ENCODE data around the gene SH2D2A.

SH2D2A gene

DNA sequence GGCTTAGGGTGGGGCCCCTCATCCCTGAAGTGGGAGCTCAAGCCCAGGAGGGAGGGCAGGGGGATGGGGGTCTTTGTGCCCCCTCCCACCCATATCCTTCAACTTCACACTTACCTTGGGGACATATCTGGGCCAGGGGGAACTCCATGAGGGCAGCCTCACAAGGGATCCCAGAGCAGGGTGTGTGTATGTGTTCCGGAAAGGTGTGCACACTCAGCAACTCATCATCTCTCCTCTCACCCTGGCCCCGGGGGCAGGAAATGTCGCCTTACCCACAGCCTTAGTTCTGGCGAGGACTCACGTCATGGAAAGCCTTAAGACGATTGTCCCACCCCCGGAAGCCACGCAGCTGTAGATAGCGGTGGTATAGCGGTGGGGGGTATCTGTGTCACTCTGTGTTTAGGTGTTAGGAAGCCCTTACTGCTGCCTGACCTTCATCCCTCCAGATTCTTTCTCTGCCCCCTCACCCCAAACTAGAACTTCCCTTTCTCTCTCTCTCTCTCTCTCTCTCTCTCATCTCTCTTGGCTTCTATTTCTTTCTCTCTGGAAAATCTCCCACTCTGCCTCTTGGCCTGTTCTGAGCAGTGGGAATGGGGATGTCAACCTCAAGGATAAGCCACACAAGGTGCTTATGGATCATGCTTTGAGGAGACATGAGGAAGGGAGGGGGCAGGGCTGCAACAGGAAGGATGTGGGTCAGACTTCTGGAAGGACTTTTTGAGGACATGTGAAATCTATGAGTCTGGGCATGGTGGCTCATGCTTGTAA, at the start of gene SH2D2A:
TSS of gene SH2D2A (minus strand) at position 288 of the 768 bp plus-strand sequence. CDS start at position 148, 140 bp downstream.
- no peak for DNase-seq

DNA sequence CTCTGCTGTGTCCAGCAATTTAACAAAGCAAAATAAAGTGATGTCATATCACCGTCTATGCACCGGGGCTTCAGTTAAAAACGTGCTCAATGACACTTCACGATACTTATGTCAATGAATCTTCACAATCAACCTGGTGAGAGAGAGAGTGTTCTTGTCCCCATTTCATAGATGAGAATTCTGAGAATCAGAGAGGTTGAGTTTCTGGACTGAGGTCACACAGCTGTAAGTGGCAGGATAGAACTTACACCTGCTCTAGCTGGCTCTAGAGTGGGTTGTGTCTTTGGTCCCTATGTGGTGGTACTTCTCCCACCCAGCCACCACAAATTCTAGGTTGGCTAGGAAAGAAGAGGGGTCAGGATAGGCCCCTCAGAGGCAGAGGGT, 49.2 kb upstream of the SH2D2A start:
- no peak for DNase-seq

DNA sequence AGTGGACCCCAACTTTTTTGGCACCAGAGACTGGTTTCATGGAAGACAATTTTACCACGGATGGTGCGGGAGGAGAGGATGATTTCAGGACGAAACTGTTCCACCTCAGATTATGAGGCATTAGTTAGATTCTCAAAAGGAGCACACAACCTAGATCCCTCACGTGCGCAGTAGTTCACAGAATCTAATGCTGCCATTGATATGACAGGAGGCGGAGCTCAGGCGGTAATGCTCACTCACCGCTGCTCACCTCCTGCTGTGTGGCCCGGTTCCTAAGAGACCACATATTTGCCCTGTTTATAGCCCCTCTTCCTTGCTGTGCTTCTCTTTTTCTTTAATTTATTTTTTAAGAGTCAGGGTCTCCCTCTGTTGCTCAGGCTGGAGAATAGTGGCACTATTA, 48.6 kb upstream of the SH2D2A start:
- DNase-seq, result no peak

DNA sequence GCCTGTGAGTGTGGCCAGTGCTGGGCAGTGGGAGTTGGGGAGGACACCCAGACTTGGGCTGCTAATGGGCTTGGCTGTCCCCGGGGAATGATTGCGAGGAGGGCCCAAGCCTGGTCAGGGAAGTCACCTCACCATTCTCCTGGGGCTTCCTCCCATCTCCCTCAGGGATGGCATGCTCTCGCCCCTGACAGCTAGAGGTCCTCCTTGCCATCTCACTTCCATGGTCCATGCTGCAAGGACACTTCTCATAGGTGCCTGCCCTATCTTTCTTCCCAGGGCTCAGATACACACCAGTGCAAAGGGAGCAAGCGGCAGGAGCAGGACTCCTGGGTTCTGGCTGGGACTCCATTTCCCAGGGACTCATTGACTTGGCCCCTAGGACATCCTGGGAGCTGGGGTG, 48.1 kb upstream of the SH2D2A start:
- DNase-seq, result peak; percentile 69

DNA sequence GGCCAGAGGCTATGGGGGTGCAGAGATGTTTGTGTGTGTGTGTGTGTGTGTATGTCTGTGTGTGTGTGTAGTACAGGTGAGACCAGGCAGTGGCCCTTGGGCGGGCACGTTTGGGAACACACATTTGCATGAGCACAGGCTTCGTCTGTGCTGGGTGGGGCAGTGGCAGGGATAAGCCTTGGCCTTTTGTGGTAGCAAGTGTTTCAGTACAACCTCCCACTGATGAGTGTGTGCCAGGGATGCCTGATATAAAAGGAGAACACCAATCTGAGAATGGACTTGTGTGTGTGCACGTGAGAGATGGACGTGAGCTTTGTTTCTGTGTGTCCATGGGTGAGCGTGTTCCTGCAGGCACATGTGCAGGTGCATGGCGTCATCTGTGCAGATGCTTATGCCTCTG, 47.0 kb upstream of the SH2D2A start:
- no peak for DNase-seq

DNA sequence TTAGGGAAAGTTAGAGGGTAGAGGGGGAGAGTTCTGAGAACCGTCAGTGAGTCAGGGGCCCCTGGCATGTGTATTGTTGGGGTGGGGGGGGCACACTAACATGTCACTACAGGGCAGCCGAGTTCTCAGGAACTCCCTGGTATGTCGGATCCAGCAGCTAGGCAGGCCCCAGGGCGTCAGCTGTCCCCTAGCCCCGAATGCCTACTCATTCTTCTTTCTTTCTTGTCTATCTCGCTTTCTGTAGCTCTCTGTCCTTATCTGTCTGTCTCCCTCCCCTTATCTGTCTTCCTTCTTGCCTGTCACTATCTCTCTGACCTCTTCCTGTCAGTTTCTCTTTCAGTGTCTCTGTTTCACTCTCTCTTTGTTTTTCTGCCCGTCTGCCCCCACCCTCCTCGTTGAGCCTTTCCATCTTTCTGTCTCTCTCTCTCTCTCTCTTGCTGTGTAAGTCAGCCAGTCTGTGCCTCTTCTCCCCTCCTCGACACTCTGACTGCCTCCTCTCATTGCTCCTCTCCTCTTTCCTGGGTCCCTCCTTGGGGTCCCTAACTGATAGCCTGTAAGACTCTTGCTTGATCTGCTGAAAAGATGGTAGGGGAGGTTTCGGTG, 46.5 kb upstream of the SH2D2A start:
- DNase-seq, result no peak

DNA sequence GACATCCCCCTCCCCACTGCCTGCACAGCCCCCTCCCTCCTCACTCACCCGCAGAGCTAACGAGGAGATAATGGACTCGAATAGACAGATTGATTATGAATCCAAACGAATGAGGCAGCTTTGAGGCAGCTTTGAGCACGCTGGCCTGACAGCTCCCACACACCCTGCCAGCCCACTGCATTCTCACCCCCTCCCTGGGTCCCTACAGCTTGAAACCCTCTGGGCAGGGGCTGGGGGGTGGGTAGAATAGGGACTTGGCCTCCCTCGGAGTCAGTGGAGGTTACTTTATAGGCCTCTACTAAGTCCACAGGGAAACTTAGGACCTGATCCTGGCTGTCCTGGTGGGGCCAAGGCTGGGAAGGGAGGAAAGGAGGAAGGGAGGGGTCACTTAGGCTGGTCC, 45.9 kb upstream of the SH2D2A start:
- no peak for DNase-seq

DNA sequence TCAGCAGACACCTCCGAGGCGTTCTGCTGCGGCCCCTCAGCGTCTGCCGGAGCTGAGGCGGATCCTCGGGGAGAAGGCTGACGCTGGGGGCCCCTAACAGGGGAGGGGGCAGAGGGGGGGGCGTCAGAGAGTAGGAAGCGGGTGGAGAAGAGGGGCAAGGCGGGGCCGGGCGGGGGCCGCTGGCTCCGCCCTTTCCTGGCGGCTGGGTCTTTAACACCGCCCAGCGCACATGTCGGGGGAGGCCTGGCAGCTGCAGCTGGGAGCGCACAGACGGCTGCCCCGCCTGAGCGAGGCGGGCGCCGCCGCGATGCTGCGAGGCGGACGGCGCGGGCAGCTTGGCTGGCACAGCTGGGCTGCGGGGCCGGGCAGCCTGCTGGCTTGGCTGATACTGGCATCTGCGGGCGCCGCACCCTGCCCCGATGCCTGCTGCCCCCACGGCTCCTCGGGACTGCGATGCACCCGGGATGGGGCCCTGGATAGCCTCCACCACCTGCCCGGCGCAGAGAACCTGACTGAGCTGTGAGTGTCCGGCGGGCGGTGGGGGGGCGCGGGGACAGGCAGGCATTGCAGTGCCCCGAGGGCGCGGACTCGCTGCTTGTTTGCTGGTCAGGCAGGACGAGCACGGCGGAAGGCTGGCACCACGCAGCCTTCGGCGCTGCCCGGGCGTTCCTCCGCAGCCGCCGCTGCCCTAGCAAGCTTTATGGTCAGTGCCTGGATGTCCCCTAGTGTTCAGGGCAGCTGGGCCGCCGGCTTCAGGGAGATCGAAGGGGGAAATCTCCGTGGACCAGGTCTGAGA, 44.2 kb upstream of the SH2D2A start, which contains the start of gene NTRK1:
TSS of gene NTRK1 (plus strand) at position 238 of the 796 bp plus-strand sequence. CDS start at position 308, 70 bp downstream.
- no peak for DNase-seq

DNA sequence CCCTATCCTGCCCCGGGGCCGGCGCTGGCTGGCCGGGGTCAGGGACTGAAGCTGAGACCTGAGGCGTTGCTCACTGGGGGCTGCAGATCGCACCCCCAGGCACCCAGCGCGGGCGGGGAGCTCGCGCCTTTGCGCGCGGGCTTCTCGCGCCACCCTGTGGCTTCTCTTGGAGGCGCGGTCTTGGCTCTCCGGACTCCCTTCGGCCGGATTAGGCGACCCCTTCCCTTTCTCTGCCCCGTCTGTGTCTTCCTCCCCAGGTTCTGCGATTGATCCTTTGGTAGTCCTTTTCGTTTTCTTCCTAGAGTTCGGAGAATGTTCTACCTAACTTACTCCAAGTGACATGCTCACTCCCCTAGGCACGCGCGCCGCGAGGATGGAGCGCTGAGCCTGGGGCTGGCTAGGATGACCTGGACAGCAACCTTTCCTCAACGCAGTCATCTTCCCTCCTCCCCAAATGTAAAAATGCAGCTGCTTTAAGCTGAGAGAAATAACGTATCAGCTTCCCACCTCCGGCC, 43.5 kb upstream of the SH2D2A start:
- peak; percentile 93 for DNase-seq

DNA sequence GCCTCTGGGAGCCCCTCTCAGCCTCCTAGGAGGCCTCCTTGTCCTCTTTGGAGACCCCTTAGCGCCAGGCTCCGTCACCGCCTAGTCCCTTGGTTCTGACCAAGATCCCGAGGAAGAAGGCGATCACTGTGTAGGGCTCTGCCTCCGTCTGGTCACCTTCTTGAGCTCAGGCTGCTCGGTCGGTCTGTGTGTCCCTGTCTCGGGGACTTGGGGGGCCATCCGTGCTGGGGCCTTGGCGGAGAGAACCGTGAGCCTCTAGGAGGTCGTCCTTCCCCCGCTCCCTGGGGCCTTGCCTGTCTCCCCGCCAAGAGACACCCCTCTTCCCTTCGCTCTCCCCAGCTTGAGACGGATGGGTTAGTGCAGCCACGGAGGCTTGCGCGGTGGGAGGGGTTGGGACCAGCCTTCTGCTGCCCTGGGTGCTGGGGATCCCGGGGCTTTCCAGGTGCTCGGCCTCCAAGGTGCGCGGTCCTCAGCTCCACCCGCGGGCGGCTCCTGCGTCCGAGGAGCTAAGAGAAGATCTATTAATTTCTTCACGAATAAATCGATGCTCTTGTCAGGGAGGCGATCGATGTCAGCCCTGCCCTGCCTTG, 43.0 kb upstream of the SH2D2A start:
- peak; percentile 73 for DNase-seq

DNA sequence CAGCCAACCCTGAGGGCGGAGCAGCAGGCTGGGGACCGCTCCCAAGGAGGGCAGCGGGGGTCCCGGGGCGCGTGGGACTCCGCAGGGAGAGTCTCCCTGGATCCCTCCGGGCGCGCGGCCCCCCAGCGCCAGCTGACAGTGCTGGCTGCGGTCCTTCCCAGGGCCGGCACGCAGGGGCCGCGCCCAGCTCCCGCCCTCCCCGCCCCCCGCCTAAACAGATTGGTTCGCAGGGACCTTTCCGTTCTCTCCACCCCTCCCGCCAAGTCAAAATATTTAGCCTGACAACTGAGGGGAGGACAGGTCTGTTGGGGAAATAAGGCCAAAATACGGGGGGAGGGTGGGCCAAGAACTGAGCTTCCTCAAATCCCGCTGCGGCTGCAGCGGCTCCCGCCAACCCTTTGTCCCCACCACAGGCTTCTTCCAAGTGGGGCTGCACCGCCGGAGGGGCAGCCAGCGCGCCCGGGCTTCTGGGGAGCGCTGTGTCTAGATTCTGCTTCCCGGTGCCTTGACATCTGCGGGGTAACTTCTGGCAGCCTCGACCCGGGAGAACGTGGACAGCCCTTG, 42.4 kb upstream of the SH2D2A start, which contains the start of gene INSRR:
TSS of gene INSRR (minus strand) at position 159 of the 564 bp plus-strand sequence. CDS start 496 bp downstream, outside the sequence.
- no peak for DNase-seq

DNA sequence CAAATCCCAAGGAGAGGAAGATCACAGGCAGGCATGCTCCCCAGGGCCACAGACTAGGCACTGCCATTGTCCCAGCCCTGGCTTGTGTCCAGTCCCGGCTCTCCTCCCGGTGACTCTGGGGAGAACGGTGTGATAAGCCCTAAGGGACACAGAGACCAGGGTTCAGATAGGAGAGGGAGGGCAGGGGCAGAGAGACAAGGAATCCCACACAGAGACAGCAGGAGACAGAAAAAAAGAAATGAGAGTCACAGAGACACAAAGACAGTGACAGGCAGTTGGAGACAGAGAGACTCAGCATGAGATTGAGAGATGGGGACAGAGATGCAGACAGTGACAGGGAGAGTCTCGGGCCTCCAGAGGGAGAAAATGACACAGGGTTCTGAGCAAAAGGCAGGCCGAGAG, 41.9 kb upstream of the SH2D2A start:
- no peak for DNase-seq

DNA sequence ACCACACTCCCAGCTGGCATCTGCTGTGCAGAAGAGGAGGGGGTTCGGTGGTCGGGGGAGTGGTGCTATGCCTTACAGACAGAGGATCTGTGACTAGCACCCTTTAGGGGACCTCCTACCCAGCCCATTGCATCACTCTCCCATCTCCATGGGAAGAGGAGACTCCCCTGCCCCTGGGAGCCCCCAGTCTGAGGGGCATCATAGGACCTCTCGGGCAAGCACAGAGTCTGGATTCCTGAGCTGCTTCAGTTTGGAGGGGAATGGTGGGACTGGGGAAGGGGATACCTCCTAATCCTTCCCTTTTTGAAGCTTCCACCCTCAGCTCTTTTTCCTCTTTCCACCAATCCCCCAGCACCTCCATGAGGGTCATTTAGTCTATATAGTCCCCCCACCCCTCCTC, 40.9 kb upstream of the SH2D2A start:
- no peak for DNase-seq

DNA sequence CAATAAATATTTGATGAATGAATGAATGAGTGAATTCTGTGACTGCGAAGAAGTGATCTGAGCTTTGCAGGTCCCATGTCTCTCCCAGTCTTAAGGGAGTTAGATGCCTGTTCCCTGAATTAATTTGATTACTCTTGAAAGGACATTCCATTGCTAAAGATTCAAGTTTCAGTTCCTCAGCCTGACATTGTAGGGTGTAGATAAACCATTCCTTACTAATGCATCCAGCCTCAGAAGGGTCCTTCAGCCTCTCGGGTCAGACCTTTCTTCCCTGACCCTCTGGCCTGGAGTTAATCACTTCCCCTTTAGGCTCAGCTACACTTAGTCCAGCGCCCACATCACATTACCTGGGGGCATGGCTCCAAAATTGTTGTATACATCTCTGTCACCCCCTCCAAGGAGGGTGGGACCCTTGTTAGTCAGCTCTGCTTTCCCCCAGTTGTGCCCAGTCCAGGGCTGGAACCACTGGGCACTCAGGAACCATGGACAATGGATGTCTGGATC, 39.7 kb upstream of the SH2D2A start:
- DNase-seq, result no peak

DNA sequence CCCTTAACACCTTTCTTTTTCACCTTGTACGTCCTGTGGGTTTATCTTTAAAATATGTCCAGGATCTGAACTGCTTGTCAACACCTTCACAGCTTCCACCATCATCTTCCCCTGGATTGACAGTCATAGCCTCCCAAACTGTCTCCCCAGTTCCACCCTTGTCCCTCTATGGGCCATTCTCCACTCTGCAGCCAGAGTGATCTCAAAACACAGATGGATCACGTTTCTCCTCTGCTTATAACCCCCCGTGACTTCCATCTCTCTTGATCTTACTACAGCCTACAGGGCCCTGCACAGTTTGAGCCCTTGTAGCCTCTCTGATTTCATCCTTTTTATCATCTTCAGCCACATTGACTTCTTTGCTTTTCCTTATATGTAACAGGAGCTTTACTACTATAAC, 38.0 kb upstream of the SH2D2A start:
- no peak for DNase-seq

DNA sequence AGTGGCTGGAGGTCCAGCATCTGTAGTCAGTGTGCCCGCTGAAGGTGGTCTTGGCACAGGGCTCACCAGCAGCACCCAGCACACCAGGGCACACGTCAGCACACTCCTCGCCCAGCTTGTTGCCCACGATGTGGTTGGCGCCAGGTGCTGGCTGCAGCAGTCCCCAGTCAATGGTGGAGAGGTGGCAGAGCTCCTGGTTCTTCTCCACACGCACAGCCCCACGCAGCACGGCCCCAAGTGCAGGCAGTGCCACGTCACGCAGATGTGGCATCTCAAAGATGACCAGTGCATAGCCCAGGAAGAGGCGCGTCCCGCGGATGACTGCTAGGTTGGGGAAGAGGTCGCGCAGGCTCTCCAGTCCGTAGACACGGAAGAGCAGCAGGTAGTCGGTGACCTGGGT, 37.1 kb upstream of the SH2D2A start:
- no peak for DNase-seq

DNA sequence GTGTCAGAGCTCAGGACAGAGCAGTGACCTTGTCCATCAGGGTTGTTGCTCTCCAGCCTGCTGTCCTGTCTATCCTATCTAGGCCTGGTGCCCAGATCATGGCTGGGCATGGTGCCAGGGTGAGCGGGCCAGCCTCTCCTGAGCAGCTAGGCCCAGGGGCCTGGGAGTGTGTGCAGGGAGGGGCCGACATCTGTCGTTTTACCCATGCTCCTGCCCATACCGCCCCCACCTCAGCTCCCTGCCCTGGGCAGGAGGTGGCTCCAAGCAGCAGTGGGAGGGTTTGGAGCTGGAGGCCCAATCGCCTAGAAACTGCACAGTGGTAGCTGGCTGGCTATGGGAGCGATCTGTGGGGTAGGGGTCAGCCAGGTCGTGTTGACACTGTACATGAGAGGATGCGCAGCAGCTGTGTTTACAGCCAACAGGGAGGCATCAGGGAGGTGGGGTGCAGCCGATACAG, 35.8 kb upstream of the SH2D2A start:
- DNase-seq, result no peak

DNA sequence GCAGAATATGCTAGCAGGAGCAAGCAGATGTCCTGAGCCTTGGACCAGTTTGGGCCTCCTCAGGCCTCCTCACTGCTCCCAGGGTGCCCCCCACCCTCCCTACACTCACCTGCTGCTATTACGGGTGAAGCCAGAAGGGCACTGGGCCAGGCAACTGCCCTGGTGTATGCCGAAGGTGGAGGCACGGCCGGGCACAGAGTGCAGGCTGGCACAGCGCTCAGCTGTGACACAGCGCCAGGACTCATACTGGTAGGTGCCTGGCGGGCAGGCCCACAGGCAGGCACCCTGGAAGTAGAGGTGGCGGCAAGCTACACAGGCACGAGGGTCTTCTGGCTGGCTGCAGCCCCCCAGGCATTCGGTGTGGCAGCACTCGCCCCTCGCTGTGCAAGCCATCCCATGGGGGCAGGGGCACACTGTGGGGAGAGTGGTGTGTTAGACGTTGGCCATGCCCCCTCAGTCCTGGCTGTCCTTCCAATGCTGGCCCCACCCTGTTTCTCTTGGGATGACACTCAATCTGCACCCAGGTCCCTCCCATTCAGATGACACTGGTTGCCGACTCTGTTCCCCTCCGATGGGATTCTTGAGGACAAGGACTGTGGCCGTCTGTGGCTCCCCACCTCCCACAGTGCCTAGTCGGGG, 35.2 kb upstream of the SH2D2A start:
- no peak for DNase-seq

DNA sequence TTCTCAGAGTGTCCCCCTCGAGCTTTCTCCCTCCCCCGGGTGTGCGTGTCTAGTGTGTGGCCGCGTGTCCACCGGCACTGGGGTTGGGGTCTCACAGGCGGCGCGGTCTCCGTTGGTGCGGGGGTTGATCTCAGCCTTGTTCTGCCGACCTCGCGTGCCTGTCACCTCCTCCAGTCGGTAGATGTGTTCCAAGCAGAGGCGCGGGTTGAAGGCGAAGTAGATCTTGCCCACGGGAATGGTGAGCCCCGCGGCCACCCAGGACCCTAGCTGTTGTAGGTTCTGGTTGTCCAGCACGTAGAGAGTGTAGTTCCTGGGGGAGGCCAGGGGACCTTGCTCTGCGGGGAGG, 32.5 kb upstream of the SH2D2A start:
- DNase-seq, result no peak

DNA sequence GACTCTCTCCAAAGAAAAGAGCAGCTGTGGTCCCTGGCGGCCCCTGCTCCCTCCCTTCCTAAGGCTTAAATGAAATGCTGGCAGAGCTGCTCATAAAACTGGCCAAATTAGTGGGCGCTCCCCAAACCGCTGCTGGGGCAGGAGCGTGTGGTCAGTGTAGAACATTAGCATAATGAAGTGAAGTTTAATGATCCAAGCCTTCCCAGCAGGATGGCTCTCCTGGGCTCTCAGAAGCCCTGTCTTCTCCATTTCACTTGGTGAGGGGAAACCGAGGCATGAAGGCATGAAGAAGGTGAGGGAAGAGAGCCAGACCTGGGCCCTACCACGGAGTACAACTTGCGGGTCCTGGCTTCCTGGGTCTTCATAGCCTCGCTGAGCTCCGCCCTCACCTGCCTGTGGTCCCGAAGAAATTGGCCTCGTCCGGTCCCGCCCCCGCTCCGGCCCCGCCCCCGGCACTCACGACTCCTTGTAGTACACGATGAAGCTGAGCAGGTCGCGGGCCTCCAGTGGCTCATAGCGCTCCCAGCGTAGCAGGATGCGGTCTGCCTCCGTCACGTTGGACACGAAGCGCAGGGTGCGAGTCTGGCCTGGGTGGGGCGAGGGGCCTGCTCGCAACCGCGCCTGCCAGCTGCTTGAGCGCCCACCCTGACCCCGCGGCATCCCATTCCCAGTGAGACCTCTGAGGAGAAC, 32.0 kb upstream of the SH2D2A start:
- no peak for DNase-seq

Measured in 8988T (cell line).